H1 (cell line): ENCODE results near the gene DGKI. TPM values are rescaled to one million over a fixed set of nuclear protein-coding genes. Genes with fewer than 3 reads are reported as not detected.

ENCODE experiments used
- CTCF ChIA-PET: fragments of 300-600 bp; sonication (Branson Sonifier 250); formaldehyde crosslinking; loops from one replicate; lab custom pipeline; 2021; ENCODE audit not compliant: partially characterized antibody; lab: Charles Lee
- POLR2A ChIA-PET: fragments of 300-600 bp; sonication (Branson Sonifier 250); formaldehyde crosslinking; loops from one replicate; lab custom pipeline; 2021; ENCODE audit warnings: inconsistent platforms; ENCODE audit not compliant: partially characterized antibody; lab: Charles Lee
- DNase-seq, 2 experiments: peaks; one replicate each; pipeline versions ENCODE4 v3.0.0 to v3.0.0-alpha.2; 2010 to 2022; ENCODE audit warnings: low spot score in 2 of 2, low read depth in 1 of 2, mixed read lengths in 1 of 2
- FAIRE-seq: peaks from 2 replicates; lab custom pipeline; 2011; peaks lifted over from hg19 to GRCh38; lab: Jason Lieb, UNC
- H2AFZ ChIP-seq: 2 replicates; pipeline ENCODE4 v1.8.1; 2012; ENCODE audit warnings: low read length, inconsistent platforms
- H2AK5ac ChIP-seq: 2 replicates; pipeline ENCODE4 v1.6.1; 2013; ENCODE audit warnings: low read depth, low read length
- H2BK120ac ChIP-seq: replicated peaks from 2 replicates; pipeline ENCODE3; 2013; ENCODE audit warnings: low read depth, low read length, inconsistent platforms
- H2BK12ac ChIP-seq: 2 replicates; pipeline ENCODE4 v1.6.1; 2013; ENCODE audit warnings: low read depth, low read length
- H2BK15ac ChIP-seq: 2 replicates; pipeline ENCODE4 v1.6.1; 2013; ENCODE audit warnings: low read length
- H2BK20ac ChIP-seq: 2 replicates; pipeline ENCODE4 v1.6.1; 2013; ENCODE audit warnings: low read length
- H2BK5ac ChIP-seq: 2 replicates; pipeline ENCODE4 v1.6.1; 2013; ENCODE audit warnings: low read depth, low read length
- H3K14ac ChIP-seq: 2 replicates; pipeline ENCODE4 v1.6.1; 2013; ENCODE audit warnings: inconsistent platforms; ENCODE audit not compliant: insufficient read length
- H3K18ac ChIP-seq: 2 replicates; pipeline ENCODE4 v1.6.1; 2013; ENCODE audit warnings: low read length; ENCODE audit errors: extremely low read depth
- H3K23ac ChIP-seq: 2 replicates; pipeline ENCODE4 v1.6.1; 2013; ENCODE audit warnings: inconsistent platforms; ENCODE audit not compliant: insufficient read length
- H3K23me2 ChIP-seq: 2 replicates; pipeline ENCODE4 v1.6.1; 2013; ENCODE audit warnings: low read depth, low read length
- H3K27ac ChIP-seq: 2 replicates; pipeline ENCODE4 v1.6.1; 2011; ENCODE audit warnings: low read depth, low read length, inconsistent platforms
- H3K27me3 ChIP-seq, 4 experiments: replicated peaks in 1 of 4; 1 replicate in 1 of 4; 2 replicates in 3 of 4; pipeline versions ENCODE4 v1.6.1 to v1.8.1; 2011 to 2013; ENCODE audit warnings: low read length in 3 of 4, mild to moderate bottlenecking in 3 of 4, inconsistent platforms in 2 of 4, mixed read lengths in 2 of 4, moderate library complexity in 1 of 4; ENCODE audit not compliant: control insufficient read depth in 3 of 4, insufficient read depth in 3 of 4; ENCODE audit errors: extremely low read depth in 1 of 4
- H3K36me3 ChIP-seq, 4 experiments: 2 replicates each; pipeline versions ENCODE4 v1.6.1 to v1.8.1; 2011 to 2013; ENCODE audit warnings: mild to moderate bottlenecking in 4 of 4, low read length in 3 of 4, moderate library complexity in 2 of 4, control low read depth in 1 of 4, inconsistent platforms in 1 of 4; ENCODE audit not compliant: insufficient read depth in 4 of 4, control insufficient read depth in 2 of 4
- H3K4ac ChIP-seq: replicated peaks from 2 replicates; pipeline ENCODE3; 2013; ENCODE audit warnings: low read length, low read depth, mixed read lengths, inconsistent platforms; ENCODE audit not compliant: insufficient read length
- H3K4me1 ChIP-seq, 4 experiments: replicated peaks in 1 of 4; 1 replicate in 1 of 4; 2 replicates in 3 of 4; pipeline versions ENCODE4 v1.6.1 to v1.8.1; 2011 to 2013; ENCODE audit warnings: low read length in 3 of 4, inconsistent platforms in 2 of 4, mixed read lengths in 1 of 4; ENCODE audit not compliant: insufficient read depth in 4 of 4, control insufficient read depth in 3 of 4
- H3K4me2 ChIP-seq, 2 experiments: 2 replicates each; pipeline versions ENCODE4 v1.6.1 to v1.8.1; 2011 to 2013; ENCODE audit warnings: low read depth in 2 of 2, low read length in 2 of 2, control low read depth in 1 of 2, inconsistent platforms in 1 of 2, mild to moderate bottlenecking in 1 of 2; ENCODE audit not compliant: insufficient read depth in 1 of 2
- H3K4me3 ChIP-seq, 4 experiments: fragments of 200-600, 300-600 bp in 1 of 4; sonication (generic), shearing (Covaris generic), sonication (Bioruptor Twin) in 1 of 4; 2 replicates each; pipeline versions ENCODE4 v1.5.1 to v1.8.1; 2011 to 2016; ENCODE audit warnings: low read length in 4 of 4, low read depth in 3 of 4, control low read depth in 2 of 4, inconsistent platforms in 2 of 4, mild to moderate bottlenecking in 2 of 4, mixed read lengths in 1 of 4, moderate library complexity in 1 of 4; ENCODE audit not compliant: insufficient read depth in 2 of 4; ENCODE audit errors: extremely low read depth in 1 of 4
- H3K56ac ChIP-seq: replicated peaks from 2 replicates; pipeline ENCODE3; 2013; ENCODE audit warnings: low read depth, mild to moderate bottlenecking, mixed read lengths, low read length, inconsistent platforms; ENCODE audit not compliant: insufficient read length
- H3K79me1 ChIP-seq: 2 replicates; pipeline ENCODE4 v1.6.1; 2013; ENCODE audit warnings: low read depth, low read length, control low read depth
- H3K79me2 ChIP-seq, 2 experiments: 2 replicates each; pipeline versions ENCODE4 v1.6.1 to v1.8.1; 2012 to 2013; ENCODE audit warnings: low read length in 2 of 2, mild to moderate bottlenecking in 2 of 2, inconsistent platforms in 1 of 2; ENCODE audit not compliant: insufficient read depth in 2 of 2, control insufficient read depth in 1 of 2
- H3K9ac ChIP-seq, 4 experiments: replicated peaks in 1 of 4; 1 replicate in 1 of 4; 2 replicates in 3 of 4; pipeline versions ENCODE4 v1.6.1 to v1.8.1; 2011 to 2013; ENCODE audit warnings: low read depth in 3 of 4, low read length in 3 of 4, control low read depth in 2 of 4, mild to moderate bottlenecking in 2 of 4, moderate library complexity in 2 of 4, inconsistent platforms in 1 of 4; ENCODE audit errors: extremely low read depth in 1 of 4
- H3K9me3 ChIP-seq, 2 experiments: 2 replicates each; pipeline versions ENCODE4 v1.6.1 to v1.8.1; 2012 to 2013; ENCODE audit warnings: mild to moderate bottlenecking in 2 of 2, moderate library complexity in 2 of 2, control low read depth in 1 of 2, inconsistent platforms in 1 of 2, low read depth in 1 of 2, low read length in 1 of 2, mixed read lengths in 1 of 2; ENCODE audit not compliant: insufficient read depth in 2 of 2
- H4K20me1 ChIP-seq, 2 experiments: replicated peaks in 1 of 2; 2 replicates each; pipeline versions ENCODE3 to v1.8.1; 2011 to 2013; ENCODE audit warnings: inconsistent platforms in 2 of 2, low read length in 2 of 2, mild to moderate bottlenecking in 1 of 2; ENCODE audit not compliant: insufficient read depth in 2 of 2, control insufficient read depth in 1 of 2
- H4K5ac ChIP-seq: 2 replicates; pipeline ENCODE4 v1.6.1; 2013; ENCODE audit warnings: low read length, low read depth, mixed read lengths, inconsistent platforms; ENCODE audit not compliant: insufficient read length
- H4K8ac ChIP-seq: 2 replicates; pipeline ENCODE4 v1.8.0; 2013; ENCODE audit warnings: mild to moderate bottlenecking, moderate library complexity, low read length, inconsistent platforms; ENCODE audit not compliant: insufficient read depth; ENCODE audit errors: extremely low read depth
- H4K91ac ChIP-seq: replicated peaks from 2 replicates; pipeline ENCODE3; 2013; ENCODE audit warnings: low read length, mixed read lengths, inconsistent platforms; ENCODE audit not compliant: insufficient read length
- CBX8 ChIP-seq: fragments of 300-800, 300-1000 bp; sonication (generic); IDR thresholded peaks from 2 replicates; pipeline ENCODE4 v1.7.1; 2016; ENCODE audit warnings: low read depth, low read length, borderline replicate concordance
- HDAC2 ChIP-seq, 2 experiments: fragments of 300-600 bp in 1 of 2; sonication (generic) in 1 of 2; IDR thresholded peaks; 2 replicates each; pipeline ENCODE4 v1.6.1; 2011 to 2012; ENCODE audit warnings: low read depth in 2 of 2, low read length in 2 of 2, mild to moderate bottlenecking in 2 of 2, moderate library complexity in 2 of 2, borderline replicate concordance in 1 of 2, inconsistent platforms in 1 of 2
- JUND ChIP-seq: IDR thresholded peaks from 2 replicates; pipeline ENCODE4 v1.6.1; 2011; ENCODE audit warnings: mild to moderate bottlenecking, improper control_type of control experiment, low read length
- RAD21 ChIP-seq, 2 experiments: IDR thresholded peaks in 1 of 2; conservative IDR thresholded peaks in 1 of 2; 2 replicates each; pipeline ENCODE4 v1.6.1; 2011; ENCODE audit warnings: low read depth in 2 of 2, low read length in 2 of 2, improper control_type of control experiment in 1 of 2, inconsistent platforms in 1 of 2, mild to moderate bottlenecking in 1 of 2, moderate library complexity in 1 of 2
- RBBP5 ChIP-seq: IDR thresholded peaks from 2 replicates; pipeline ENCODE4 v1.7.1; 2012; ENCODE audit warnings: low read depth, mild to moderate bottlenecking, inconsistent platforms, low read length, moderate library complexity, borderline replicate concordance
- SIN3A ChIP-seq, 2 experiments: IDR thresholded peaks in 1 of 2; conservative IDR thresholded peaks in 1 of 2; 2 replicates each; pipeline ENCODE4 v1.6.1; 2011 to 2012; ENCODE audit warnings: low read length in 2 of 2, improper control_type of control experiment in 1 of 2, low read depth in 1 of 2, mild to moderate bottlenecking in 1 of 2
- SIX5 ChIP-seq: IDR thresholded peaks from 2 replicates; pipeline ENCODE4 v1.6.1; 2011; ENCODE audit warnings: mild to moderate bottlenecking, low read depth, low read length
- SP2 ChIP-seq: IDR thresholded peaks from 2 replicates; pipeline ENCODE4 v1.6.1; 2012; ENCODE audit warnings: mild to moderate bottlenecking, low read length, inconsistent platforms
- SRF ChIP-seq: IDR thresholded peaks from 2 replicates; pipeline ENCODE4 v1.6.1; 2011; ENCODE audit warnings: mild to moderate bottlenecking, low read depth, low read length, moderate library complexity
- SUZ12 ChIP-seq: fragments of 200-600 bp; sonication (generic); IDR thresholded peaks from 2 replicates; pipeline ENCODE4 v1.6.1; 2012; ENCODE audit warnings: mild to moderate bottlenecking, inconsistent platforms, low read length, moderate library complexity, mixed read lengths
- TAF1 ChIP-seq: IDR thresholded peaks from 2 replicates; pipeline ENCODE4 v1.6.1; 2011; ENCODE audit warnings: mild to moderate bottlenecking, low read depth, low read length
- TEAD4 ChIP-seq: IDR thresholded peaks from 2 replicates; pipeline ENCODE4 v1.6.1; 2012; ENCODE audit warnings: low read depth, low read length, inconsistent platforms, mixed read lengths
- YY1 ChIP-seq: IDR thresholded peaks from 2 replicates; pipeline ENCODE4 v1.6.1; 2011; ENCODE audit warnings: low read depth, mild to moderate bottlenecking, low read length
- WGBS, 2 experiments: shearing (Covaris generic) in 1 of 2; methylation state at CpG; one replicate each; pipeline versions ENCODE4 v1.1.6 to v1.1.7; 2013 to 2015; ENCODE audit warnings: low lambda C conversion rate in 2 of 2, mixed read lengths in 2 of 2, inconsistent platforms in 1 of 2, low coverage in 1 of 2, missing lambda C conversion rate in 1 of 2; ENCODE audit not compliant: insufficient replicate concordance in 2 of 2, insufficient coverage in 1 of 2, insufficient read length in 1 of 2; ENCODE audit errors: extremely low coverage in 1 of 2, missing lambda C conversion rate in 1 of 2; 5-methylcytosine and 5-hydroxymethylcytosine counted together
- polyA plus RNA-seq, 7 experiments: library from polyadenylated mRNA; depleted of rRNA in 3 of 7; stranded (reverse) in 5 of 7; unstranded in 2 of 7; fragments of >200 nt in 5 of 7; fragments of 200-250 nt in 2 of 7; gene quantifications; 1 replicate in 5 of 7; 2 replicates in 1 of 7; 4 replicates in 1 of 7; pipeline versions ENCODE4 v1.2.1 to v1.2.3, GENCODE V29; 2011 to 2013; ENCODE audit warnings: missing spikeins in 2 of 7, mixed read lengths in 2 of 7
- total RNA-seq: library from RNA; stranded (reverse); fragmentation: NEBNext Ultra II Directional; extraction: Animal tissue kit (Norgen Biotek cat#: 25700); gene quantifications from 2 replicates; pipeline ENCODE4 v1.2.1, GENCODE V29; 2021

DGKI gene
- total and polyA plus RNA-seq, 2 of the 8 experiments (the other 6 are each of a cell fraction or from before 2014, with no cell fraction given): 0.20 to 0.71 TPM

DNA sequence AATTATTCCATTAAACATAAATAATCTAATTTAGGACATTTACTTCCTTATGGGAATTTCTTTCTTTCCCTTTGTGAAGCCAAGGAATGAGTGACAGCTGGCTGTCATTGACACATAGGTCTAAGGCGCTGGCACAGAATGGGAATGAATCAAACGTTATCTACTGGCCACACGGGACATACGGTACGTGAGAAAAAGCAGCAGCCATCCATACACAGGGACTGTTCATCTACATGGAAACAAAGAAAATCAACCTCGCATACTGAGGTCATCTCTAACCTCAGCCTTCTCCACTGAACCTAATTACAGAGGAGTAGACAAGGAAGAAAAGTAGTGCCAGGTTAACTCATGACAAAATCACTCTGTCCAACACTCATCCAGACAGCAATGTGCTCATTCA is 376.9 kb downstream of the DGKI start:
- Histone ChIP-seq H3K9me3 (no peaks in the 10 kb centered on the region), H3K18ac (no peak overlapping the region), H4K20me1 (no peaks in the 10 kb centered on the region), H3K27me3 (no peaks in the 10 kb centered on the region), H3K4ac (no peak overlapping the region), H3K4me3 (no peak overlapping the region), H3K23me2 (no peaks in the 10 kb centered on the region), H2AFZ (no peak overlapping the region), H2BK120ac (no peak overlapping the region), H2AK5ac (no peak overlapping the region), H4K5ac (no peak overlapping the region), H3K4me1 (no peaks in the 10 kb centered on the region), H3K79me2 (no peaks in the 10 kb centered on the region), H3K36me3 (no peaks in the 10 kb centered on the region), H3K4me2 (no peak overlapping the region), H4K91ac (no peak overlapping the region), H2BK12ac (no peak overlapping the region), H3K9ac (no peak overlapping the region), H3K14ac (no peak overlapping the region), H3K23ac (no peak overlapping the region), H4K8ac (no peak overlapping the region), H2BK20ac (no peak overlapping the region), H2BK5ac (no peak overlapping the region), H3K27ac (no peak overlapping the region), H3K56ac (no peak overlapping the region), H3K79me1 (no peaks in the 10 kb centered on the region), H2BK15ac (no peak overlapping the region)
- ChIA-PET POLR2A (no interaction called here), CTCF (no interaction called here)
- FAIRE-seq (no peak), DNase-seq (no peak)
- WGBS, 2 experiments: 91% methylated on average over 6 of the region's 6 CpGs; no CpG with 5 or more reads in 1 of the 2 experiments
- TF ChIP-seq SIN3A (conservative IDR thresholded peaks at IDR 0.05 in 1 of 2, IDR thresholded peaks at IDR 0.05 in 1 of 2; ENCODE audit: low read depth in 1 of 2, low read length in 2 of 2): no peak
- TF ChIP-seq SIX5: no peak
- no peak for TF ChIP-seq HDAC2 (IDR thresholded peaks at IDR 0.05; ENCODE audit: borderline replicate concordance in 1 of 2, low read depth in 2 of 2, low read length in 2 of 2)
- no peak for TF ChIP-seq TAF1
- TF ChIP-seq SP2: no peak
- no peak for TF ChIP-seq RBBP5
- no peak for TF ChIP-seq SUZ12
- no peak for TF ChIP-seq RAD21 (IDR thresholded peaks at IDR 0.05 in 1 of 2, conservative IDR thresholded peaks at IDR 0.05 in 1 of 2; ENCODE audit: low read depth in 2 of 2, low read length in 2 of 2)
- no peak for TF ChIP-seq TEAD4
- TF ChIP-seq CBX8: no peak
- TF ChIP-seq YY1: no peak
- no peak for TF ChIP-seq JUND
- no peak for TF ChIP-seq SRF
